ENCODE results near the gene RBM42. TPM values are rescaled to one million over a fixed set of nuclear protein-coding genes. Genes with fewer than 3 reads are reported as not detected.
"Not testable (repeated sequence)": the region's sequence is repeated elsewhere in the genome, so short reads cannot be mapped to it uniquely, and the experiment has no call there.

Gene RBM42
- total RNA-seq, 4 donors from 2014 or later = 57.3 to 64.4 (median 63.1) TPM

DNA sequence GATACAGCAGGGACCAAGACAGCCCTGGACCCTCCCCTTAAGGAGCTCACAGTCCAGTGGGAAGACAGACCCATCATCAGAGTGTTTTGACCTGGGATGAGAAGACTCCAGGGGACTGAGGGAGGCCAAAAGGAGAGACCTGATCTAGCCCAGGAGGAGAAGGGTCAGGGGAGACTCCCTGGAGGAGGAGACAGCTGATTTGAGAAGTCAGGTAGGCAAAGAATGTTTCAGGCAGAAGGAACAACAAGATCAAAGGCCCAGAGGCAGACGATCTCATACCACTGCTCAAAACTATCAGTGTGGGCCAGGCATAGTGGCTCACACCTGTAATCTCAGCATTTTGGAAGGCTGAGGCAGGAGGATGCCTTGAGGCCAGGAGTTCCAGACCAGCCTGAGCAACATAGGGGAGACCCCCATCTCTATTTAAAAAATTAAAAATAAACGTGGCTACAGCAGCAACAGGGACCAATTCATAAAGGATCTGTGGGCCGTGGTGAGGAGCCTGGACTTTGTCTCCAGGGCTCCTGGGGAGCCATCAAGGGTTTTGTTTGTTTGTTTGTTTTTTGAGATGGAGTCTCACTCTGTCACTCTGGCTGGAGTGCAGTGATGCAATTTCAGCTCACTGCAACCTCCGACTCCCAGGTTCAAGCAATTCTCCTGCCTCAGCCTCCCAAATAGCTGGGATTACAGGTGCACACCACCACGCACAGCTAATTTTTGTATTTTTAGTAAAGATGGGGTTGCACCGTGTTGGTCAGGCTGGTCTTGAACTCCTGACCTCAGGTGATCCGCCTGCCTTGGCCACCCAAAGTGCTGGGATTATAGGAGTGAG, 17.1 kb downstream of the RBM42 start:
- H3K27me3 ChIP-seq = no peaks in the 10 kb centered on the region
- no peak for TF ChIP-seq POLR2A (IDR thresholded peaks at IDR 0.05)
- TF ChIP-seq, protein P1, sequence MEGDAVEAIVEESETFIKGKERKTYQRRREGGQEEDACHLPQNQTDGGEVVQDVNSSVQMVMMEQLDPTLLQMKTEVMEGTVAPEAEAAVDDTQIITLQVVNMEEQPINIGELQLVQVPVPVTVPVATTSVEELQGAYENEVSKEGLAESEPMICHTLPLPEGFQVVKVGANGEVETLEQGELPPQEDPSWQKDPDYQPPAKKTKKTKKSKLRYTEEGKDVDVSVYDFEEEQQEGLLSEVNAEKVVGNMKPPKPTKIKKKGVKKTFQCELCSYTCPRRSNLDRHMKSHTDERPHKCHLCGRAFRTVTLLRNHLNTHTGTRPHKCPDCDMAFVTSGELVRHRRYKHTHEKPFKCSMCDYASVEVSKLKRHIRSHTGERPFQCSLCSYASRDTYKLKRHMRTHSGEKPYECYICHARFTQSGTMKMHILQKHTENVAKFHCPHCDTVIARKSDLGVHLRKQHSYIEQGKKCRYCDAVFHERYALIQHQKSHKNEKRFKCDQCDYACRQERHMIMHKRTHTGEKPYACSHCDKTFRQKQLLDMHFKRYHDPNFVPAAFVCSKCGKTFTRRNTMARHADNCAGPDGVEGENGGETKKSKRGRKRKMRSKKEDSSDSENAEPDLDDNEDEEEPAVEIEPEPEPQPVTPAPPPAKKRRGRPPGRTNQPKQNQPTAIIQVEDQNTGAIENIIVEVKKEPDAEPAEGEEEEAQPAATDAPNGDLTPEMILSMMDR (IDR thresholded peaks at IDR 0.05) = no peak
- no peak overlapping the region for H3K4me3 ChIP-seq
- H3K36me3 ChIP-seq = peaks cover 0 to 5% (median 0%) of the 10 kb centered on the region in 3 donors
- DNase-seq = no peak
- H3K4me1 ChIP-seq = peaks cover 0 to 38% (median 10%) of the 10 kb centered on the region in 4 donors
- no peak overlapping the region for H3K27ac ChIP-seq
- H3K9me3 ChIP-seq = no peaks in the 10 kb centered on the region

DNA sequence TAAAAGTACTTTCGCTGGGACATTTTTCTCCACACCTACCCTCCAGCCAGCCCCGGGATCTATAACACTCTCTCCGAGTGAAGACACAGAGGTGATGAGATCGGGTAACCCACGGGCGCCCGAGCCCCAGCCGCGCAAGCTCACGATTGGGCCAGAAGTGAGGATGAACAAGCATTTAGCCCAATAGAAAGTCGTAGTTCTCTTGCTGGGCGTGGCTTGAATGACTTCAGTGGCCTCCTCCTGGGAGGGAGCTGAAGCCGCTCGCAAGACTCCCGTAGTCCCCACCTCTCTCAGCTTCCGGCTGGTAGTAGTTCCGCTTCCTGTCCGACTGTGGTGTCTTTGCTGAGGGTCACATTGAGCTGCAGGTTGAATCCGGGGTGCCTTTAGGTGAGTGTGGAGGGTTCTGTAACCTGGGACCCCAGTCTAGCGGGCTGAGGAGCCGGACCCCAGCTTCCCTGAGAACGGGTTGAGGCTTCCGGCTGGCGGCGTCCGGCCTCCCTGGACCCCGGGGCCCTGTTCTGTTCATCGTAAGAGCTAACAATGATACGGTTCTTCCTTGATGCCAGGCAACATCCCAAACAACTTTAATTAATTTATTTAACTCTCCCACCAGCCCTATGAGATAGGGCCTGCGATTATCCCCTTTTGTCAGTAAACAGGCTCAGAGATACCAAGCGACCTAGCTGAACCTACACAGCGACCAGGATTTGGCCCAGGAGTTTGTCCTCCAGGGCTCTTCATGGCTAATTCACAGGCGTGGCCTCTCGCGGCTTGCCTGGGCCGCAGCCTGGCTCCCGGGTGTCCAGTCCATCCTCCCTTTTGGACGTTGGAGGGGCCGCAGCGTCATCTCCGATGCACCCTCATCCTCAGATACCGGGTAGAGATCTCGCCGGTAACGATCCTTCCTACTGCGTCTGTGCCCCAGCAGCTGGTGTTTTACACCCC, 19.5 kb downstream of the RBM42 start, which contains the start of gene COX6B1:
TSS of gene COX6B1 (plus strand) at position 307 of the 945 bp plus-strand sequence. CDS start 2,921 bp downstream, outside the sequence.
- Histone ChIP-seq H3K4me1 (peaks cover 0 to 31% (median 5%) of the 10 kb centered on the region in 4 donors), H3K4me3 (peak within 1 kb of the TSS; percentile 53 to 80 (median 62)), H3K27ac (peak within 1 kb of the TSS; percentile 77 to 86 (median 84)), H3K27me3 (no peaks in the 10 kb centered on the region), H3K36me3 (peaks cover 0 to 29% (median 0%) of the 10 kb centered on the region in 3 donors), H3K9me3 (no peaks in the 10 kb centered on the region)
- DNase-seq = peak; percentile 88 to 98 (median 94)
- TF ChIP-seq POLR2A (IDR thresholded peaks at IDR 0.05) = peak; percentile 89 to 90
- TF ChIP-seq, protein P1 (IDR thresholded peaks at IDR 0.05) = no peak

DNA sequence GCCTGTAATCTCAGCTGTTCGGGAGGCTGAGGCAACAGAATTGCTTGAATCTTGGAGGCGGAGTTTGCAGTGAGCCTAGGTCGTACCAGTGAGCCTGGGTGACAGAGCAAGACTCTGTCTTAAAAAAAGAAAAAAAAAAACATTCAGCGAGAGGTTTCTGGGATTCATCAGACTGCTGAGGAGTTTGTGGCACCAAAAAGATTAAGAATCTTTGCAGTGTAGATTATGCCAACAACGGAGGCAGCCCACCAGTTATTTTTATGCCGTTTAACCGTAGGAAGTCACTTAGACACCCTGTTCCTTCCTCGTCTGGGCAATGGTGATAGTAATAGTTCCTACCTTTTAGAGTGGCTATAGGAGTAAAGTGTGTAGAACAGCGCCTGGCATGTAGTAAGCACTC, 21.7 kb downstream of the RBM42 start:
- Histone ChIP-seq H3K36me3 (peaks cover 0 to 52% (median 0%) of the 10 kb centered on the region in 3 donors), H3K4me1 (peaks cover 0 to 22% (median 5%) of the 10 kb centered on the region in 4 donors), H3K27me3 (no peaks in the 10 kb centered on the region), H3K9me3 (no peaks in the 10 kb centered on the region), H3K4me3 (no peak overlapping the region), H3K27ac (no peak overlapping the region)
- no peak for DNase-seq
- TF ChIP-seq POLR2A (IDR thresholded peaks at IDR 0.05) = no peak
- TF ChIP-seq, protein P1 (IDR thresholded peaks at IDR 0.05) = no peak

DNA sequence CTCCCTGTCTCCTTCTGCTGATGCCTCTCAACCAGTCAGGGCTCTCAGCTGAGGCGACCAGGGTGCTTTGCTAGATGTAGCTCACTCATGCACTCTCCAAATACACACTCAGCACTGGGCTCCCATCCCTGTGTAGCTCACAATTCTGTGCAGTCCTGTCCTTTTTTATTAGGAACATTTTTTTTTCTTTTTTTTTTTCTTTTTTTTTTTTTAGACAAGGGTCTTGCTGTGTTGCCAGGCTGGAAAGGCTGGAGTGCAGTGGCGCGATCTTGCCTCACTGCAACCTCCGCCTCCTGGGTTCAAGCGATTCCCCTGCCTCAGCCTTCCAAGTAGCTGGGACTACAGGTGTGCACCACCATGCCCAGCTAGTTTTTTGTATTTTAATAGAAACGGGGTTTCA, 26.0 kb downstream of the RBM42 start:
- DNase-seq, H3K4me3 ChIP-seq, H3K9me3 ChIP-seq, H3K27me3 ChIP-seq, H3K27ac ChIP-seq, H3K4me1 ChIP-seq: not testable (repeated sequence)
- peaks cover 0 to 94% (median 0%) of the 10 kb centered on the region in 3 donors for H3K36me3 ChIP-seq

DNA sequence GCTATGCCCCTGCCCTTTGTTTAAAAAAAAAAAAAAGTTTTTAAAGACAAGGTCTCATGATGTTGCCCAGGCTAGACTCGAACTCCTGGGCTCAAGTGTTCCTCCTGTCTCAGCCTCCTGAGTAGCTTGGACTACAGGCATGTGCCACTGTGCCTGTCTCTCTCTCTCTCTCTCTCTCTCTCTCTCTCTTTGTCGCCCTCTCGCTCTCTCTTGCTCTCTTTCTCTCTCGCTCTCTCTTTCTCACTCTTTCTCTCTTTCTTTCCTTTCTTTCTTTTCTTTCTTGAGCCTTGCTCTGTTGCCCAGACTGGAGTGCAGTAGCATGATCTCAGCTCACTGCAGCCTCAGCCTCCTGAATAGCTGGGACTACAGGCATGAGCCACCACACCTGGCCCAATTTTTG, 26.8 kb downstream of the RBM42 start:
- no peak for TF ChIP-seq POLR2A (IDR thresholded peaks at IDR 0.05)
- TF ChIP-seq, protein P1 (IDR thresholded peaks at IDR 0.05) = no peak
- no peak overlapping the region for H3K27ac ChIP-seq
- no peaks in the 10 kb centered on the region for H3K9me3 ChIP-seq
- no peaks in the 10 kb centered on the region for H3K4me1 ChIP-seq
- no peaks in the 10 kb centered on the region for H3K27me3 ChIP-seq
- H3K4me3 ChIP-seq = no peak overlapping the region
- no peak for DNase-seq
- H3K36me3 ChIP-seq = peaks cover 0 to 99% (median 0%) of the 10 kb centered on the region in 3 donors

Data from Peyer's patch (tissue), 4 donors.